WTC11 (cell line): ENCODE measurements around the gene WAC. TPM values are rescaled to one million over a fixed set of nuclear protein-coding genes. Genes with fewer than 3 reads are reported as not detected.

Experiments
- ATAC-seq: fragments of 200-7000 bp; cut with Tn5 transposase; 2 replicates; pipeline ENCODE4 v1.10.0; 2021; ENCODE audit warnings: mild to moderate bottlenecking, moderate library complexity
- CTCF ChIA-PET: fragments of 300-600 bp; sonication (Branson Sonifier 250); formaldehyde crosslinking; loops from one replicate; lab custom pipeline; 2021; ENCODE audit warnings: antibody characterized with exemption; lab: Charles Lee
- POLR2A ChIA-PET: fragments of 350-600 bp; sonication (Branson Sonifier 250); formaldehyde crosslinking; loops from one replicate; lab custom pipeline; 2021; ENCODE audit warnings: antibody characterized with exemption; lab: Charles Lee
- DNase-seq: peaks from one replicate; pipeline ENCODE4 v3.0.0; 2021; ENCODE audit warnings: low spot score
- H3K27ac Mint-ChIP-seq: 2 replicates; pipeline ENCODE4 v1.8.0; 2021; ENCODE audit warnings: mixed read lengths
- H3K27me3 Mint-ChIP-seq: 2 replicates; pipeline ENCODE4 v1.8.0; 2021; ENCODE audit warnings: low read depth, mild to moderate bottlenecking, moderate library complexity, mixed read lengths
- H3K36me3 Mint-ChIP-seq: 2 replicates; pipeline ENCODE4 v1.8.0; 2021; ENCODE audit warnings: mixed read lengths
- H3K4me1 Mint-ChIP-seq: 2 replicates; pipeline ENCODE4 v1.8.0; 2022; ENCODE audit warnings: mixed read lengths
- H3K4me3 Mint-ChIP-seq: 2 replicates; pipeline ENCODE4 v1.8.0; 2021; ENCODE audit warnings: mild to moderate bottlenecking, moderate library complexity, mixed read lengths
- H3K9me3 Mint-ChIP-seq: 2 replicates; pipeline ENCODE4 v1.8.0; 2021; ENCODE audit warnings: mixed read lengths
- AFF4 ChIP-seq: sonication (generic); formaldehyde crosslinking; IDR thresholded peaks from 2 replicates; pipeline ENCODE4 v1.8.1; 2023; ENCODE audit warnings: mild to moderate bottlenecking, missing genetic modification reagents, borderline replicate concordance
- AR ChIP-seq: fragments of 250-450 bp; sonication (Bioruptor Pico); IDR thresholded peaks from 2 replicates; pipeline ENCODE4 v1.9.0; 2021; ENCODE audit warnings: mild to moderate bottlenecking
- ATF6 ChIP-seq: sonication (generic); formaldehyde crosslinking; IDR thresholded peaks from 2 replicates; pipeline ENCODE4 v1.8.1; 2023; ENCODE audit warnings: mild to moderate bottlenecking, missing genetic modification reagents
- E2F4 ChIP-seq: sonication (generic); formaldehyde crosslinking; IDR thresholded peaks from 2 replicates; pipeline ENCODE4 v1.8.1; 2022; ENCODE audit warnings: low read depth, mild to moderate bottlenecking, moderate library complexity, missing genetic modification reagents, borderline replicate concordance
- ELF4 ChIP-seq: sonication (generic); formaldehyde crosslinking; IDR thresholded peaks from 2 replicates; pipeline ENCODE4 v1.8.1; 2022; ENCODE audit warnings: low read depth, mild to moderate bottlenecking, moderate library complexity, missing genetic modification reagents
- HMGXB4 ChIP-seq: sonication (generic); formaldehyde crosslinking; IDR thresholded peaks from 2 replicates; pipeline ENCODE4 v1.8.1; 2023; ENCODE audit warnings: mild to moderate bottlenecking, moderate library complexity, missing genetic modification reagents
- IRF1 ChIP-seq: sonication (generic); formaldehyde crosslinking; IDR thresholded peaks from 2 replicates; pipeline ENCODE4 v1.8.0; 2023; ENCODE audit warnings: missing genetic modification reagents
- IRF2 ChIP-seq: sonication (generic); formaldehyde crosslinking; IDR thresholded peaks from 2 replicates; pipeline ENCODE4 v1.8.0; 2022; ENCODE audit warnings: low read depth, missing genetic modification reagents, borderline replicate concordance
- JUN ChIP-seq: sonication (generic); formaldehyde crosslinking; IDR thresholded peaks from 2 replicates; pipeline ENCODE4 v1.8.0; 2023; ENCODE audit warnings: mild to moderate bottlenecking, missing genetic modification reagents
- MLX ChIP-seq: sonication (generic); formaldehyde crosslinking; IDR thresholded peaks from 2 replicates; pipeline ENCODE4 v1.8.1; 2023; ENCODE audit warnings: mild to moderate bottlenecking, missing genetic modification reagents, moderate library complexity
- MXD4 ChIP-seq: fragments of 250-450 bp; sonication (Bioruptor Pico); IDR thresholded peaks from 2 replicates; pipeline ENCODE4 v1.8.0; 2021; ENCODE audit warnings: mild to moderate bottlenecking, moderate library complexity, borderline replicate concordance
- NFATC4 ChIP-seq: fragments of 250-450 bp; sonication (Bioruptor Pico); IDR thresholded peaks from 2 replicates; pipeline ENCODE4 v1.9.0; 2021; ENCODE audit warnings: mild to moderate bottlenecking
- NFE2L1 ChIP-seq: sonication (generic); formaldehyde crosslinking; IDR thresholded peaks from 2 replicates; pipeline ENCODE4 v1.8.1; 2023; ENCODE audit warnings: missing genetic modification reagents
- NFYB ChIP-seq: sonication (generic); formaldehyde crosslinking; conservative IDR thresholded peaks from 2 replicates; pipeline ENCODE4 v1.8.0; 2022; ENCODE audit warnings: low read depth, missing genetic modification reagents
- STAT6 ChIP-seq: sonication (generic); formaldehyde crosslinking; conservative IDR thresholded peaks from 2 replicates; pipeline ENCODE4 v1.8.1; 2023; ENCODE audit warnings: mild to moderate bottlenecking, low read depth, missing genetic modification reagents, moderate library complexity
- TP53 ChIP-seq: sonication (generic); formaldehyde crosslinking; IDR thresholded peaks from 2 replicates; pipeline ENCODE4 v1.8.1; 2023; ENCODE audit warnings: mild to moderate bottlenecking, missing genetic modification reagents
- total RNA-seq: library from RNA; stranded (reverse); gene quantifications from 3 replicates; pipeline ENCODE4 v1.2.3, GENCODE V29; 2021

The WAC gene
- total RNA-seq, 1 experiment from 2014 or later = 108 TPM

GRCh38 chr10:28619455-28619854 lies 86.5 kb downstream of the WAC start:
- TF ChIP-seq MXD4 (CRISPR knock-in tag) (no peak), NFYB (CRISPR knock-in tag) (no peak), HMGXB4 (CRISPR knock-in tag) (no peak), STAT6 (CRISPR knock-in tag) (no peak), AFF4 (CRISPR knock-in tag) (no peak), JUN (CRISPR knock-in tag) (no peak), MLX (no peak), E2F4 (CRISPR knock-in tag) (no peak), IRF2 (CRISPR knock-in tag) (no peak), NFATC4 (CRISPR knock-in tag) (no peak), ELF4 (CRISPR knock-in tag) (no peak)
- peaks cover 19% of the 10 kb centered on the region for H3K4me1 Mint-ChIP-seq
- ChIA-PET CTCF (no interaction called here), POLR2A (interaction anchor here (0.6 kb wide), 2 partner anchors 694 to 963 kb away, joined by 3 to 4 read pairs; no protein-coding TSS in a partner anchor)
- DNase-seq (no peak), ATAC-seq (no peak)
- no peaks in the 10 kb centered on the region for H3K9me3 Mint-ChIP-seq
- no peak overlapping the region for H3K4me3 Mint-ChIP-seq
- H3K27me3 Mint-ChIP-seq = no peaks in the 10 kb centered on the region
- peaks cover 50% of the 10 kb centered on the region for H3K36me3 Mint-ChIP-seq
- H3K27ac Mint-ChIP-seq = no peak overlapping the region

- DNase-seq (no peak), ATAC-seq (no peak)
- peaks cover 42% of the 10 kb centered on the region for H3K36me3 Mint-ChIP-seq
- ChIA-PET POLR2A (no interaction called here), CTCF (no interaction called here)
- H3K4me3 Mint-ChIP-seq = no peak overlapping the region
- peaks cover 19% of the 10 kb centered on the region for H3K4me1 Mint-ChIP-seq
- no peaks in the 10 kb centered on the region for H3K27me3 Mint-ChIP-seq
- H3K27ac Mint-ChIP-seq = no peak overlapping the region
- H3K9me3 Mint-ChIP-seq = no peaks in the 10 kb centered on the region
- TF ChIP-seq TP53 (no peak), ATF6 (CRISPR knock-in tag) (no peak), NFE2L1 (no peak), AR (CRISPR knock-in tag) (no peak), IRF1 (CRISPR knock-in tag) (no peak)
Measured at GRCh38 chr10:28620251-28620650, 87.3 kb downstream of the WAC start.
